Testis (tissue), 2 donors: Measurements from ENCODE around the gene NHERF1.

Experiments used
- CTCF ChIP-seq, 3 experiments: fragments of 450-650 bp in 2 of 3; fragments of 200-600 bp in 1 of 3; sonication (generic) in 1 of 3; IDR thresholded peaks; one replicate each; pipeline ENCODE4 v1.5.1; 2016 to 2019; ENCODE audit warnings: antibody characterized with exemption in 3 of 3, mild to moderate bottlenecking in 2 of 3, moderate library complexity in 1 of 3
- POLR2A ChIP-seq: fragments of 450-650 bp; IDR thresholded peaks from one replicate; pipeline ENCODE4 v1.6.1; 2017; ENCODE audit warnings: antibody characterized with exemption, mild to moderate bottlenecking, moderate library complexity

DNA sequence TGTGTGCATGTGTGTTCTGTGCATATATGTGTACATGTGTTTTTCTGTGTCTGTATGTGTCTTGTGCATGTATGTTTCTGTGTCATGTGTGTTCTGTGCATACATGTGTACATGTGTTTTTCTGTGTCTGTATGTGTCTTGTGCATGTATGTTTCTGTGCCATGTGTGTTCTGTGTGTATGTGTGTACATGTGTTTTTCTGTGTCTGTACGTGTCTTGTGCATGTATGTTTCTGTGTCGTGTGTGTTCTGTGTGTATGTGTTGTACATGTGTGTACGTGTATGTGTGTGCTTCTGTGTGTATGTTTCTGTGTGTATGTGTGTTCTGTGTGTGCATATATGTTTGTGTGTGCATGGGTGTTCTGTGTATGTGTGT, 19.7 kb upstream of the NHERF1 start:
- TF ChIP-seq CTCF (IDR thresholded peaks at IDR 0.05) (no peak), POLR2A (no peak)
